Measurements from ENCODE around the gene ANKRD26.

GRCh38 chr10:27145937-27146336 lies 45.6 kb upstream of the ANKRD26 start:
- TF ChIP-seq FOXK2 (IDR thresholded peaks at IDR 0.05) = no peak
- TF ChIP-seq LEF1 (IDR thresholded peaks at IDR 0.05; ENCODE audit: borderline replicate concordance) = no peak
- TF ChIP-seq SP1 (IDR thresholded peaks at IDR 0.05) = no peak
- TF ChIP-seq FOXM1 (IDR thresholded peaks at IDR 0.05; ENCODE audit: borderline replicate concordance) = no peak
- TF ChIP-seq NFRKB (IDR thresholded peaks at IDR 0.05) = no peak
- TF ChIP-seq ELF4 (IDR thresholded peaks at IDR 0.05) = no peak
- no peak for TF ChIP-seq SUZ12 (IDR thresholded peaks at IDR 0.05)
- TF ChIP-seq PKNOX1 (IDR thresholded peaks at IDR 0.05) = no peak
- TF ChIP-seq HDGF (IDR thresholded peaks at IDR 0.05; ENCODE audit: borderline replicate concordance) = no peak
- no peak for TF ChIP-seq ARNT (IDR thresholded peaks at IDR 0.05)
- TF ChIP-seq CTBP1 (IDR thresholded peaks at IDR 0.05; ENCODE audit: borderline replicate concordance) = no peak
- no peak for TF ChIP-seq ZNF384 (IDR thresholded peaks at IDR 0.05)
- TF ChIP-seq FOXA1 (IDR thresholded peaks at IDR 0.05) = no peak
- TF ChIP-seq BHLHE40 (IDR thresholded peaks at IDR 0.05; ENCODE audit: borderline replicate concordance) = no peak

Measured in HEK293T (cell line).